Neuron (in vitro differentiated cells): ENCODE results near the gene MAP2K5.
"Not testable (repeated sequence)": the region's sequence is repeated elsewhere in the genome, so short reads cannot be mapped to it uniquely, and the experiment has no call there.

ENCODE experiments used
- H2AFZ ChIP-seq: one replicate; pipeline ENCODE4 v1.6.1; 2013; ENCODE audit warnings: low read depth, mild to moderate bottlenecking, inconsistent platforms, low read length, moderate library complexity
- H3K27me3 ChIP-seq: one replicate; pipeline ENCODE4 v1.6.1; 2013; ENCODE audit warnings: low read length; ENCODE audit not compliant: insufficient read depth
- H3K36me3 ChIP-seq: one replicate; pipeline ENCODE4 v1.6.1; 2013; ENCODE audit warnings: low read length; ENCODE audit not compliant: insufficient read depth
- H3K4me1 ChIP-seq: one replicate; pipeline ENCODE4 v1.6.1; 2013; ENCODE audit warnings: low read length; ENCODE audit not compliant: insufficient read depth
- H3K4me3 ChIP-seq: 2 replicates; pipeline ENCODE4 v1.5.1; 2013; ENCODE audit warnings: mild to moderate bottlenecking, low read length, moderate library complexity
- H3K9me3 ChIP-seq: one replicate; pipeline ENCODE4 v1.6.1; 2013; ENCODE audit warnings: low read length

MAP2K5 gene

DNA sequence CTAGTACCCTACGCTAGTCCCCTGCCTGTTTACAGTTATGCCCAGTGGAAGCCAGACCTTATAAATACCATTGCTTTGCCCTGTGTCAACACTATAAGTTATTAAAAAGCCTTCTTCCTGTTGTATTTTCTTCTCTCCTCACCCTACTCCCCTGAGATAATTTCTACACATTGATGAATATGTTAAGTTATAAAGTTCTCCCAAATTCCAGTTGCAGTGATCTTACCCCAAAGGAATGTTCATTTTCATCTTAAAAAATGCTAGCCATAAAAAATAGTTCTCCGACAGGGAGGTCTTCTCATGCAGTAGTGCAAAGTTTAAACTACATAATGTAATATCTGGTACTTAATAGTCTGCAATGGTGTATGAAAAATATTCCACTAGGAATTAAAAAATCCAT lies 58.6 kb downstream of the MAP2K5 start:
- no peak overlapping the region for H3K4me3 ChIP-seq
- no peaks in the 10 kb centered on the region for H3K27me3 ChIP-seq
- H3K36me3 ChIP-seq, result no peaks in the 10 kb centered on the region
- no peaks in the 10 kb centered on the region for H3K4me1 ChIP-seq
- H3K9me3 ChIP-seq, result no peaks in the 10 kb centered on the region
- H2AFZ ChIP-seq, result no peak overlapping the region

DNA sequence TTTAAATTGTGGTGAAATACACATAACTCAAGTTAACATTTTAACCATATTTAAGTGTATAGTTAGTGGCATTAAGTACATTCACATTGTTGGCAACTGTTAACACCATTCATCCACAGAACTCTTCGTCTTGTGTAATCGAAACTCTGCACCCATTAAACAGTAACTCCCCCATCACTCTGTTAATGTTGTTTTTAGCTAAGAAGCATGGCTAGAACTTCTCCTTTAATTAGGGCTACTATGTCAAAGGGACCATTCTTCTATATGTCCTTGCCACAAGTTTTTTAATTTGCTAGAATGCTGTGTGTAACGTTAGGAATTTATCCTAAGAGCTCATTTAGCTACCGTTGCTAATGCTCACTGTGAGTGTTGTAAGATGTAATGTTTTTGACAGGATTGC lies 60.6 kb downstream of the MAP2K5 start:
- Histone ChIP-seq H3K4me3 (no peak overlapping the region), H3K9me3 (no peaks in the 10 kb centered on the region), H3K27me3 (no peaks in the 10 kb centered on the region), H3K36me3 (no peaks in the 10 kb centered on the region), H3K4me1 (peaks cover 1% of the 10 kb centered on the region), H2AFZ (no peak overlapping the region)

DNA sequence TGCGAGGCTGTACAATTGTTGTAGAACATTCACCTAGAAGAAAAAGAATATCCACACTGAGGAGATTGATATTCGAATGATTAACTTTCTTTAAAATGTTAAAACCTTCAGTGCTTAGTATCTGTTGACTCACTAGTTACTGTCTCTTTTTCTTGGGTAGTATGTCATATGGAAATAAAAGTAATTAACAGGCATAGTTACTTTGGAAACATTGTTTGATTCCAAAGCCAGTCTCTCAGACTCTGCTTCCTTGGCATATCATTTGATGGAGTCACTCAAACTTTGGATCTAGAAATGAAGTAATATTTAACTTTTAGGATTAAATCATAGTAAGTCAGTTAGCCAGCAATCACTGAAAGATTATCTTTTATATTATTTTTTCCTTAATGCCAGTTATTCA lies 63.4 kb downstream of the MAP2K5 start:
- Histone ChIP-seq H3K4me1 (peaks cover 11% of the 10 kb centered on the region), H3K36me3 (no peaks in the 10 kb centered on the region), H3K27me3 (no peaks in the 10 kb centered on the region), H3K9me3 (no peaks in the 10 kb centered on the region), H3K4me3 (no peak overlapping the region), H2AFZ (no peak overlapping the region)

DNA sequence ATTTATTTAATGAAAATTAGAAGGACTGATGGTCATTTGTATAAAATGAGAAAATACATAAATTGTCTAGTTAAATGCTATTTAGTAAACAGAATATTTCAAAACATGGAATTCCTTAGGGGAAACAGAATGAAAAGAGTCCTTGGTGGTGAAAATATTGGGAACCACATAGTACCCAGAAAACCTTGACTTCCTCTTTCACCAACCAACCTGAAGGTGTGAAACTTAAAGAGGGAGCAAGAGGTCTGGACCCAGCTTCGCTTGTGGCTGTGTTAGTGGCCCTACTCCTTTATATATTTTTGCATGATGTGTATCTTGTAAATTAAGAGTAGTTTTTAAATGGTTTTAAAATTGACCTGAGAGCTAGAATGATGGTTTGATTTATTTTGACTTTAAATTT lies 64.2 kb downstream of the MAP2K5 start:
- no peak overlapping the region for H2AFZ ChIP-seq
- H3K36me3 ChIP-seq, result no peaks in the 10 kb centered on the region
- H3K4me1 ChIP-seq, result peaks cover 11% of the 10 kb centered on the region
- H3K4me3 ChIP-seq, result no peak overlapping the region
- H3K27me3 ChIP-seq, result no peaks in the 10 kb centered on the region
- H3K9me3 ChIP-seq, result no peaks in the 10 kb centered on the region

DNA sequence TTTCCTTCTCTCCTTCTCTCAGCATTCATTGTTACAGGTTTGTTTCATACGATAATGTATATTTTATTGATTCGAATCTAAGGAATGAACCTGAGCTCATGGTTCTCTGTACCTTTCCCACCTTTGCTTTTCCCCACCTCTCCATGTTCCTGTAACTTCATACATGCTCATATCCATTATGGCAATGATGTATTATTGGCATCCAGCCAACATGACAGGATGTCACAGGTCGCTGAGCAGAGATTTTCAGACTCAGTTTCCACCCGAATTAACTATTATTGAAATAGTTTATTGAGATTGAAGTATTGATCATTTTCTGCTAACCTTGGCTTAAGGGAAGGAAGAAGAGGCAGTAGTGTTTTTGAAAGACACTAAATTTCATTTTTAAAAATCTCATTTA lies 64.8 kb downstream of the MAP2K5 start:
- Histone ChIP-seq H3K9me3 (no peaks in the 10 kb centered on the region), H3K4me3 (no peak overlapping the region), H3K4me1 (peaks cover 11% of the 10 kb centered on the region), H3K36me3 (no peaks in the 10 kb centered on the region), H2AFZ (no peak overlapping the region), H3K27me3 (no peaks in the 10 kb centered on the region)

DNA sequence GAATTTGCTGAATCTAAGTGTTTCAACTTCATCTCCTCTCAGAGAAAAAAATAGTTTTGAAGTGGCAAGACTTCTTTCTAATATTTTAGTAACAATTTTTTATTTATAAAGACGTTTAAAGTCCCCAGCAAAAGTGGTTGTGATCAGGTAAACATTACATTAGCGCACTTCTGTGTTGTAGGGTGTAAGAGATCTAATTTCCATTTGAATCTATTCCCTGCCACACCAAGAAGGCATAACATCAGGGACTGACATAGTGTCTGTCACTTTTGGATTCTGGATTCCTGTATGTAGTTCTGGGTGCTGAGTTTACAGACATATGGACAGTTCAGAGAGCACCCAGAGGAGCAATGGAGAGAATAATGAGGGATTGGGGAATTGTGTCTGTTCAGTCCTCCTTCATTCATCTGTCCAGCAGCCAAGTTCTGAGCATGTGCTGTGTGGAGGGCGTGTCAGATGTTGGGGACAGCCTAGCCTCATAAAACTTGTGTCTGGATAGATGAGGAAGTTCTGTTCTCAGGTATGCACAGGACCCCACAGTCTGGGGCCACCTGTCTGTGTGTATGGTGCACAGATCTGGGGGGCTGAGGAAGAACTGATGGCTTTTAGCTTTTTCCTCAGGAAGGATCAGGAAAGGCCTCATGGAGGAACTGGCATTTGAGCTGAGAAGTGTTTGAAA lies 65.6 kb downstream of the MAP2K5 start:
- H3K9me3 ChIP-seq, result no peaks in the 10 kb centered on the region
- peaks cover 11% of the 10 kb centered on the region for H3K4me1 ChIP-seq
- H3K27me3 ChIP-seq, result no peaks in the 10 kb centered on the region
- H3K36me3 ChIP-seq, result no peaks in the 10 kb centered on the region
- no peak overlapping the region for H2AFZ ChIP-seq
- H3K4me3 ChIP-seq, result no peak overlapping the region

DNA sequence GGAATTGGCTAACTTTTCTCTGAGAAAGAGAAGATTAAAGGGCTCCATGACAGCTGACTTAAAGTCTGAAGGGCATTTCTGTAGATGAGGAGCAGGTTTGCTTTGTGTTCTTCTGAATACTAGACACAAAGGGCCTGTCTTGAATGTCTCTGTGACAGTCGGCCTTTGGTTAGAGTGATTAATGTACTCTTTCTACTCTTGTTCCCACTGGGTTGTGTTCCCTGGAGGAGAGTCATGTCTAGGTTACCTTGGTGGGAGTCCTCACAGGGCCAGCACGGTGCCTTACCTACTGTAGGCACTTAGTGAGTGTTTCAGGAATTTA lies 66.1 kb downstream of the MAP2K5 start:
- Histone ChIP-seq H3K4me1 (peaks cover 11% of the 10 kb centered on the region), H3K36me3 (no peaks in the 10 kb centered on the region), H3K4me3 (no peak overlapping the region), H3K9me3 (no peaks in the 10 kb centered on the region), H2AFZ (no peak overlapping the region), H3K27me3 (no peaks in the 10 kb centered on the region)

DNA sequence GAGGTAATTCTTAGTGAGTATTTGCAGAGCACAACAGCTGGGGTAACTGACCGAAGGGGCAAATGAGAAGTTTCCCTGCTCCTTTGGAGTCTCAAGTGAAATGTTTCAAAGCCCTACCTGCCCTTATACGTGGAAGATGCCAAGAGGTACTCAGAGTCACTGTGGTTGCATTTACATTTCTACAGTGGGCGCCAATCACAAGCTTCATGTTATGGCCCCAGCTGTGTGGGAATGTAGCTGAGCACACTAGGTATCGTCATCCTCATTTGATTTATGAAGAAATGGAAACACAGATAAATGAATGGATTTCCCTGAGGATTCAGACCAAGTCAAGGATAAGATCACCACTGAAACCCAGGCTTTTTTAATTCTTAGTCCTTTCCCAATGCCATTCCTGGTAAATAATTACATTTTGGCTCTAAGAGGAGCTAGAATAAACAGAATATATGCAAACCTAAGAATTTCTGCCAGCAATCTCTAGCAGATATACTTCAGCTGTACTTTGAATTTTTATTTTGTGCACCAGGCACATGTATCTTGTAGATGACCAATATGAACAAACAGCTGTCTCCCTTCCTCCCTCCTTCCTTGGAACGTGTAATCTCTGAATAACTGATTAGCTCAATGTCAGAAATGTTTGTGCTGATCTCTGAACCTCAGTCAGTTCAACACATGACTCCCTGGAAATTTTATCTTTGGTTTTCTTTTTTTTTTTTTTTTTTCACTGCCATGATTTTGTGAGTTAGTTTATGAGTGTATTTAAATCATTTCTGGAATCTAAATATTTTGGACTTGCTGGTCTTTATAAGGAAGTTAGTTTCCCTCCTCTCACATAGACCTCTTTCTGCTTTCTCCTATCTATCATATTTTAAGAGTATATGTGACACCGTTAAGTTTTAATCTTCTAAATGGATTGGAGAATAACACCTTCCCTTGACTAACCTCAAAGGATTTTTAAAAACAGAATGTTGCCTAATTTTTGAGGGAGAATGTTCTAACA lies 69.2 kb downstream of the MAP2K5 start:
- no peak overlapping the region for H2AFZ ChIP-seq
- H3K4me3 ChIP-seq, result no peak overlapping the region
- H3K27me3 ChIP-seq, result no peaks in the 10 kb centered on the region
- H3K4me1 ChIP-seq, result peaks cover 11% of the 10 kb centered on the region
- H3K36me3 ChIP-seq, result no peaks in the 10 kb centered on the region
- H3K9me3 ChIP-seq, result no peaks in the 10 kb centered on the region

DNA sequence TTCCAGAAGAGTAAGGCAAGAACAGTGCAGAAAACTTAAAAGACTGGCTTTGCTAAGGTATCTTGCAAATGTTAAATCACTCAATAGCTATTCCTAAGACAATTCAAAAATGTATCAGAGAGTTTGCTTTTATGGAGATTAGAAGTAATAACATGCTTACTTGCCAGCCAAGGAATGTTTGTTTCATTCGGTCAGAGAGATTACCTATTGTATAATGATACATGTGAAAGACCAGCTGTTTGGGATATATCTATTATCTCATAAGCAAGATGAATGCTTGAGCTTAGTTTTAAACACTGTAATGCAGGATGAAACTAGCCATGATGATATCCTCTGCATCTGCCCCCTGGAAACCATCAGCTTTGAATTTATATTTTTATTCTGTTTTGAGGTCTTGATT lies 70.7 kb downstream of the MAP2K5 start:
- Histone ChIP-seq H2AFZ (no peak overlapping the region), H3K36me3 (no peaks in the 10 kb centered on the region), H3K27me3 (no peaks in the 10 kb centered on the region)

DNA sequence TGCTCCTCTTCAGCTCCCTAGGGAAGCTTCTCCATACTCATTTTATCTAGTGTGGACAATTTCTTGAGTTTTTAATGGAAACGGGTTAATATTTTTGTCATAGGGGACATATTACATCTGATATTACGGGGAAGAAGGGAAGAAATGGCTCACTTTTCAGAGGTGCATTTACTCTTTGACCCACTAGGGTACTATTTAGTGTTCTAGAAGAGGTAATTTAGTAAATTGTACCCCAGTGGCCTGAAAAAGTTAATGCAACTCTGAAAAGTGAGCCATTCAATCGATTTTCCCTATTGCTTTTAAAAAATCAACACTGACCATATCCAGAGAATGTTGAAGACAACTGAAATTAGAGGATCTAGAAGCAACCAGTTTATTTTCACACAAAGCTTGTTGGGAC lies 71.2 kb downstream of the MAP2K5 start:
- Histone ChIP-seq H3K27me3 (no peaks in the 10 kb centered on the region), H2AFZ (no peak overlapping the region), H3K4me1 (peaks cover 3% of the 10 kb centered on the region), H3K4me3 (no peak overlapping the region), H3K36me3 (no peaks in the 10 kb centered on the region), H3K9me3 (no peaks in the 10 kb centered on the region)

More for the DNA sequence above, 70.7 kb downstream of the MAP2K5 start:
- H3K9me3 ChIP-seq, result no peaks in the 10 kb centered on the region
- H3K4me1 ChIP-seq, result peaks cover 8% of the 10 kb centered on the region
- H3K4me3 ChIP-seq, result no peak overlapping the region

DNA sequence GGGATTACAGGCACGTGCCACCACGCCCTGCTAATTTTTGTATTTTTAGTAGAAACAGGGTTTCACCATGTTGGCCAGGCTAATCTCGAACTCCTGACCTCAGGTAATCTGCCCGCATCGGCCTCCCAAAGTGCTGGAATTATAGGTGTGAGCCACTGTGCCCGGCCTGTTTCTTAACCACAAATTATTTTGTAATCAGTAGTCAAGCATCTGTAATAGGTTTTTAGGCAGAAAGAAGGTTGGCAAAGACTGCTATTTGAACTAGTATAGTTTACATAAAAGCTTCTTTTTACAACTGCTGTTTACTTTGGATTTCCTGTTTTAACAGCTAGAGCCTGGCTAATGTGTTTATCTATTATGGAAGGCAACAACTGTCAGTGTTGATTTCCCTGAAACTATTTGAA lies 72.6 kb downstream of the MAP2K5 start:
- H3K4me1 ChIP-seq, result not testable (repeated sequence)

DNA sequence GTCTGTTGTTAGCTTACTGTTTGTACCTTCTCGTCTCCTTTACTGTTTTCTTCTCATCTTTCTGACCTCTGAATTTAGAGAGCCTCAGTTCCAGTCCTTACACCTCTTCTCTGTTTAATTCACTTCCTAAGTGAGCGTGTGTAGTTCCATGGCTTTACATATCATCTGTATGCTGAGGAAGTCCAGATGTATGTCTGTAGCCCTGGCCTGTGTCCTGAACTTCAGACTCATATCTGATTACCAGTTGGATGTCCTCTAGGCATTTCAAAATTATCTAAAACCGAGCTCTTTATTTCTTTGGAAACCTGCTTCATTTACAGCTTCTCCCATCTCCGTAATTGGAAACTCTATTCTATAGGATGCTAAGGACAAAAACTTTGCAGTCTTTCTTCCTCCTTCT lies 75.8 kb downstream of the MAP2K5 start:
- Histone ChIP-seq H3K4me1 (no peaks in the 10 kb centered on the region), H3K27me3 (no peaks in the 10 kb centered on the region), H2AFZ (no peak overlapping the region), H3K36me3 (no peaks in the 10 kb centered on the region), H3K9me3 (no peaks in the 10 kb centered on the region), H3K4me3 (no peak overlapping the region)

More for the DNA sequence above, 72.6 kb downstream of the MAP2K5 start:
- not testable (repeated sequence) for H3K36me3 ChIP-seq, H3K4me3 ChIP-seq, H3K27me3 ChIP-seq, H3K9me3 ChIP-seq, H2AFZ ChIP-seq

DNA sequence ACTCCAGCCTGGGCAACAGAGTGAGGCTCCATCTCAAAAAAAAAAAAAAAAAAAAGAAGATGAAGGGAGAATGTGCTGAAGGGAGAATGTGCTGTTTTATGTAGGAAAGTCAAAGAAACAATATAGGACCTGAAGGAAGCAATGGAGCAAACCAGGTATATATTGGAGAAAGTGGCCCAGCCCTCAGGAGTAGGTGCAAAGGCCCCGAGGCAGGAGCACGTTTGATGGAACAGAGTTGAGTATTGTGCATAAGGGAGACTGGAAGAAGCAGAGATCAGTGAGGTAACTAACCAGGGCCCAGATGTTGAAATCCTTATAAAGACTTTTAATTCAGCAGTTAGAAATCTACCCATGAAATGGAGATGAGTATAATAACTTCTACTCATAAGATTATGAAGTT lies 79.6 kb downstream of the MAP2K5 start:
- H3K4me3 ChIP-seq, result no peak overlapping the region
- H3K9me3 ChIP-seq, result no peaks in the 10 kb centered on the region
- no peak overlapping the region for H2AFZ ChIP-seq
- H3K27me3 ChIP-seq, result no peaks in the 10 kb centered on the region
- H3K36me3 ChIP-seq, result peaks cover 2% of the 10 kb centered on the region
- no peaks in the 10 kb centered on the region for H3K4me1 ChIP-seq
